A673 (cell line): ENCODE results near the gene GRIK4. TPM values are rescaled to one million over a fixed set of nuclear protein-coding genes. Genes with fewer than 3 reads are reported as not detected.

Experiments
- BruUV-seq: library from RNA; stranded (reverse); fragments of 400-500 nt; replicated peaks from 2 replicates; lab custom pipeline; 2021; lab: Mats Ljungman, UMichigan
- CTCF ChIA-PET: fragments of 300-600 bp; sonication (Branson Sonifier 250); formaldehyde crosslinking; loops from one replicate; lab custom pipeline; 2022; ENCODE audit warnings: antibody characterized with exemption; lab: Charles Lee
- POLR2A ChIA-PET: fragments of 300-600 bp; sonication (Branson Sonifier 250); formaldehyde crosslinking; loops from one replicate; lab custom pipeline; 2022; ENCODE audit warnings: antibody characterized with exemption; ENCODE audit not compliant: low non-redundant PET; lab: Charles Lee
- DNase-seq: peaks from one replicate; pipeline ENCODE4 v3.0.0-alpha.2; 2015; ENCODE audit warnings: low spot score
- H3K27ac ChIP-seq: fragments of 200-600 bp; sonication (generic); 2 replicates; pipeline ENCODE4 v1.5.1; 2016; ENCODE audit warnings: mixed run types, low read depth, mild to moderate bottlenecking, mixed read lengths, antibody characterized with exemption, low read length; ENCODE audit not compliant: poor library complexity, severe bottlenecking
- H3K27me3 ChIP-seq: fragments of 200-600 bp; sonication (generic); replicated peaks from 2 replicates; pipeline ENCODE4 v1.6.1; 2017; ENCODE audit warnings: mixed run types, low read depth, mild to moderate bottlenecking, mixed read lengths, antibody characterized with exemption, low read length; ENCODE audit not compliant: insufficient read depth, poor library complexity
- H3K36me3 ChIP-seq: fragments of 200-600 bp; sonication (generic); 2 replicates; pipeline ENCODE4 v1.6.1; 2016; ENCODE audit warnings: mixed run types, mild to moderate bottlenecking, mixed read lengths, antibody characterized with exemption, low read length; ENCODE audit not compliant: insufficient read depth, poor library complexity, severe bottlenecking
- H3K4me1 ChIP-seq: fragments of 200-600 bp; sonication (generic); 2 replicates; pipeline ENCODE4 v1.6.1; 2017; ENCODE audit warnings: mixed run types, mild to moderate bottlenecking, mixed read lengths, antibody characterized with exemption, low read length; ENCODE audit not compliant: insufficient read depth, poor library complexity, severe bottlenecking
- H3K4me3 ChIP-seq: fragments of 200-600 bp; sonication (generic); 2 replicates; pipeline ENCODE4 v1.5.1; 2016; ENCODE audit warnings: low read depth, mixed run types, mild to moderate bottlenecking, mixed read lengths, low read length; ENCODE audit not compliant: poor library complexity, severe bottlenecking
- H3K9me3 ChIP-seq: fragments of 200-600 bp; sonication (generic); 2 replicates; pipeline ENCODE4 v1.6.1; 2016; ENCODE audit warnings: mixed run types, low read depth, mild to moderate bottlenecking, mixed read lengths, antibody characterized with exemption, low read length; ENCODE audit not compliant: poor library complexity, severe bottlenecking
- CTCF ChIP-seq: fragments of 300-800, 200-600 bp; sonication (generic); conservative IDR thresholded peaks from 2 replicates; pipeline ENCODE4 v1.5.1; 2017; ENCODE audit warnings: low read depth, mild to moderate bottlenecking, antibody characterized with exemption, low read length, moderate library complexity, mixed read lengths
- EZH2 ChIP-seq: fragments of 200-600 bp; sonication (generic); IDR thresholded peaks from 2 replicates; pipeline ENCODE4 v1.6.1; 2017; ENCODE audit warnings: borderline replicate concordance, low read depth, mild to moderate bottlenecking, mixed read lengths, antibody characterized with exemption, low read length; ENCODE audit not compliant: poor library complexity, severe bottlenecking
- intact Hi-C: fragments of 100-400 bp; cut with micrococcal nuclease; formaldehyde crosslinking; loops from one replicate; pipeline ENCODE4 v1.10.0; 2022; ENCODE audit not compliant: unreplicated experiment
- total RNA-seq: library from RNA; stranded (reverse); gene quantifications from 2 replicates; pipeline ENCODE4 v1.2.3, GENCODE V29; 2021

The GRIK4 gene
- total RNA-seq, 1 experiment from 2014 or later: not detected

GRCh38 chr11:120717042-120717441 lies 205.5 kb downstream of the GRIK4 start:
- no peak for TF ChIP-seq CTCF
- no peak for TF ChIP-seq EZH2
- Histone ChIP-seq H3K9me3 (no peaks in the 10 kb centered on the region), H3K4me3 (no peak overlapping the region), H3K27me3 (peaks cover 38% of the 10 kb centered on the region), H3K27ac (no peak overlapping the region), H3K36me3 (no peaks in the 10 kb centered on the region), H3K4me1 (no peaks in the 10 kb centered on the region)
- POLR2A ChIA-PET: no interaction called here
- BruUV-seq: no TSS peak
- DNase-seq: no peak
- intact Hi-C loops: no loop called here
- CTCF ChIA-PET: interaction anchor here (0.5 to 0.6 kb wide), 2 partner anchors 236 to 935 kb away, joined by 3 to 5 read pairs; no protein-coding TSS in a partner anchor

GRCh38 chr11:120717623-120718022 lies 206.1 kb downstream of the GRIK4 start:
- H3K4me1 ChIP-seq: no peaks in the 10 kb centered on the region
- intact Hi-C loops: no loop called here
- no peaks in the 10 kb centered on the region for H3K9me3 ChIP-seq
- ChIA-PET CTCF (interaction anchor here (0.5 kb wide), 1 partner anchor 235 kb away, joined by 5 read pairs; no protein-coding TSS in a partner anchor), POLR2A (no interaction called here)
- DNase-seq: no peak
- no peaks in the 10 kb centered on the region for H3K36me3 ChIP-seq
- peaks cover 38% of the 10 kb centered on the region for H3K27me3 ChIP-seq
- no TSS peak for BruUV-seq
- no peak overlapping the region for H3K4me3 ChIP-seq
- H3K27ac ChIP-seq: no peak overlapping the region
- TF ChIP-seq CTCF (no peak), EZH2 (no peak)

GRCh38 chr11:120718171-120718570 lies 206.6 kb downstream of the GRIK4 start:
- DNase-seq: no peak
- TF ChIP-seq CTCF (no peak), EZH2 (no peak)
- no TSS peak for BruUV-seq
- Histone ChIP-seq H3K36me3 (no peaks in the 10 kb centered on the region), H3K4me1 (no peaks in the 10 kb centered on the region), H3K27ac (no peak overlapping the region), H3K4me3 (no peak overlapping the region), H3K27me3 (peaks cover 38% of the 10 kb centered on the region), H3K9me3 (no peaks in the 10 kb centered on the region)
- ChIA-PET CTCF (no interaction called here), POLR2A (no interaction called here)
- intact Hi-C loops: no loop called here
